ENCODE data around the gene LRP1-AS. TPM values are rescaled to one million over a fixed set of nuclear protein-coding genes. Genes with fewer than 3 reads are reported as not detected.

The LRP1-AS gene
- 1 to 10 TPM in 3 of 10 donors, under 1 TPM in 6, not detected in 1; 0.47 to 1.1 (median 0.92) TPM for polyA plus RNA-seq (ENCODE audit: insufficient read length in 10 of 10)
- long read RNA-seq, donor 1, partial matches to known transcripts, result 0 of 1 reads
- long read RNA-seq, donor 1, other reads (novel, unspliced or antisense), result 0 of 1 reads
- long read RNA-seq, donor 2, result 0 reads
- long read RNA-seq, donor 3, result 0 reads
- long read RNA-seq, donor 4, result 0 reads
- long read RNA-seq, donor 5, result 0 reads
- long read RNA-seq, donor 6, result 0 reads
- long read RNA-seq, donor 7, result 0 reads
- long read RNA-seq, donor 8, result 0 reads
- long read RNA-seq, donor 9, partial matches to known transcripts, result 0 of 1 reads
- long read RNA-seq, donor 9, other reads (novel, unspliced or antisense), result 0 of 1 reads

DNA sequence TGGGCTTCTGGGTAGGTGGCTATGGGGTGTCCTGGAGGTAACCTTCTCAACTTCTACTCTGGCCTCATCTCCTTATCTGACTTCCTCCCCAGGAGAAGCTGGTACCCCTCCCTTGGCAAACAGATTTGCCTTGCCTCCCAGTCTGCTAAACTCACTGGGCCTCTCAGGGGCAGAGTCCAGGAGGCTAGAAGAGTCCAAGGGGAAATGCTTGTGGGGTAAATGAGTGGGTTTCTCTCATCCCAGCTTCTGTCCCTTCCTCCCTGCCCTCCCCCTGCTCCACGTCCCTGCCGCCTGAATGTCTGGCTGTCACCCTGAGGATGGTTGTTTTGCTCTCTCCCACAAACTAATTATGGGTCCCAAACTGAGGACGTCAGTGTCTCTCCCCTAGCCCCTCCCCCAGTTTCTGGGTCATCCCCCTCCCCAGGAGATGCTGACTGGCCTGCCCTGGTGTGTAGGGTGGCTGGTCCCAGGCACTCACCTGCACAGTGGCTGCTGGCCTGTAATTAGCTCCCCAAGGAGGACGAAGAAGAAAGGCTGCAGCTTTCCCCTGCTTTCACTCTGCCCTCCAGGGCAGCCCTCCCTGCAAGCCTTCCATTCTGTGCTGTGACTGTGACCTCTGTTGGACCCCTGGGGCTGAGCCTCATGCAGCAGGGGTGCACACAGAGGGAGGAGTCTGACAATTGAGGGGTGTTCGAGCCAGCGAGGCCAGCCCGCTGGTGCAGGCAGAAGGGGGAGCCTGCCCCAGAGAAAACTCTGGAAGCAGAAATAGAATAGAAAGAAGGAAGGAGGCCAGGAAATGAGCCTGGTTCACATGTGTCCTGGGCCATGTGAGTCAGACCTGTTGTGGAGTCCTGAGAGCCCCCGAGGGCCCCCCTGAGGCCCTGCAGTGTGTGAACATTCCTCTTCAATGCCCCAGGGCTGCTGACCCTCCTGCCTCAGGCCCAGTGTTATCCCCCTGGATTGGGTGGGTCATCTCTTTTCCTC is at the start of gene LRP1-AS:
LRP1-AS (minus strand) TSS at position 659 of the 984 bp plus-strand sequence.
- DNase-seq, result no peak

DNA sequence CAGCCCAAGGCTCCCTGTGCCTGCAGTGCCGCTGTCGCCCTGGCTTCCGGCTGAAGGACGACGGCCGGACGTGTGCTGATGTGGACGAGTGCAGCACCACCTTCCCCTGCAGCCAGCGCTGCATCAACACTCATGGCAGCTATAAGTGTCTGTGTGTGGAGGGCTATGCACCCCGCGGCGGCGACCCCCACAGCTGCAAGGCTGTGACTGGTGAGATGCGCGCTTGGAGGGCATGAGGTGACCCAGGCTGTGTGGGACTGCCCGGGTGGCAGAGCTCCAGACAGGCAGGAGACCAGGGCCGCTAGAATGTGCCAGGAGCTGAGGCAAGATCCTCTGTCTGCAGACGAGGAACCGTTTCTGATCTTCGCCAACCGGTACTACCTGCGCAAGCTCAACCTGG is 49.5 kb upstream of the LRP1-AS start:
- DNase-seq, result no peak

- DNase-seq, result no peak
Measured at GRCh38 chr12:57196439-57196838, 49.0 kb upstream of the LRP1-AS start.

GRCh38 chr12:57195611-57196371 is 48.4 kb upstream of the LRP1-AS start:
- no peak for DNase-seq

- no peak for DNase-seq
Measured at GRCh38 chr12:57195186-57195585, 47.8 kb upstream of the LRP1-AS start.

DNA sequence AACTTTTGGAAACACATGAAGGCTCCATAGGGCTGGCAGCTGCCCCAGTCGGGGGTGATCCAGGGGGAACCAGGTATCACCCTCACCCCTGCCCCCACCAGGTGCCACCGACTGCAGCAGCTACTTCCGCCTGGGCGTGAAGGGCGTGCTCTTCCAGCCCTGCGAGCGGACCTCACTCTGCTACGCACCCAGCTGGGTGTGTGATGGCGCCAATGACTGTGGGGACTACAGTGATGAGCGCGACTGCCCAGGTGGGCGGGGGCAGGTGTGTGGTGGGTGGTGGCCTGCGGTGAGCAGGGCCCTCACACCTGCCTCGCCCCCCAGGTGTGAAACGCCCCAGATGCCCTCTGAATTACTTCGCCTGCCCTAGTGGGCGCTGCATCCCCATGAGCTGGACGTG is 46.8 kb upstream of the LRP1-AS start:
- DNase-seq, result no peak

DNA sequence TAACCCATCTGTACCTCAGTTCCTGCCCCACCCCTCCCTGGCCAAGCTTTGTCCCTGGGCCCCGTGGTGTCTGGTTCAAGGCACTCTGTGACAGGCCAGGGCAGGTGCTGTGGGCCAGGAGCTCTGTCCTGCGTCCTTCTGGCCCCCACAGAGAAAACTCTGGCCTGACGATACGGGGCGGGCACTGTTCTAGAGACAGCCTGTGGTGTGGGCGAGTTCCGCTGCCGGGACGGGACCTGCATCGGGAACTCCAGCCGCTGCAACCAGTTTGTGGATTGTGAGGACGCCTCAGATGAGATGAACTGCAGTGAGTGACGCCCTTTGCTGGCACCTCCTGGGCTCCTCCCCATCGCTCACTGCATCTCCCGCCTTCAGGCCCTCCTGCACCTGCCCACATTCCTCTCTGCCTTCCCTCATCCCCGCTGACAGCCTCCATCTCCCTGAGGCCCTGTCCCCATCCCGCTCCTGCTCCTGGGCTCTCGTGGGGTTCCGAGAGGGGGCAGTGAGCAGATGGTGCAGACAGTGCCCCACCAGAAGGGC is 46.4 kb upstream of the LRP1-AS start:
- DNase-seq, result no peak

- no peak for DNase-seq
Measured at GRCh38 chr12:57192920-57193319, 45.5 kb upstream of the LRP1-AS start.

- DNase-seq, result no peak
Measured at GRCh38 chr12:57191410-57191809, 44.0 kb upstream of the LRP1-AS start.

DNA sequence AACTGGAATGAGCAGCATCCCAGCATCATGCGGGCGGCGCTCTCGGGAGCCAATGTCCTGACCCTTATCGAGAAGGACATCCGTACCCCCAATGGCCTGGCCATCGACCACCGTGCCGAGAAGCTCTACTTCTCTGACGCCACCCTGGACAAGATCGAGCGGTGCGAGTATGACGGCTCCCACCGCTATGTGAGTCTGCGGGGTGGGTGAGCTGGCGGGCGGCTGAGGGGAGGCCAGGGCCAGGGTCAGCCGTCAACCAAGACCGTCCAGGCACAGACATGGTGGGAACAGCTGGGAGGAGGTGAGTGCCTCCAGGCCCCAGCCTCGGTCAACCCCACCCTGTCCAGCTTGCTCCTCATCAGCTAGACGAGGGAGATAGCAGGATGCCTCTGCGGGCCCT is 43.4 kb upstream of the LRP1-AS start:
- no peak for DNase-seq

- peak in 1 of 3 donors; percentile 42 for DNase-seq
Measured at GRCh38 chr12:57190037-57190436, 42.6 kb upstream of the LRP1-AS start.

DNA sequence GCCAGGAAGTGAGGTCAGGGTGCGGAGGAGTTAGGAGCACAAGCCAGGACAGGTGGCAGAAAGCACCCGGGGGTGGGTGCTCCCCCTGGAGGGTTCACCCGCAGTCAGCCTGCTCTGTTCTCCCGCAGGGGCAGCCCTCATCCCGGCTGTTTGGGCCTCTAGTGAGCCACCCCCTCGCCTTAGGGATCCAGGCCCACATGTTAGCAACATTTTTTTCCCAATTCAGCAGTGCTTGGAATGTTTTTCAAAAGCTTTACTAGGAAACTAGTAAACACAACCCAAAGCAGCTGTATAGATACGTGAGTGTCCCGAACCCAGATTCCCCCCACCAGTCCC is 40.6 kb upstream of the LRP1-AS start:
- no peak for DNase-seq

DNA sequence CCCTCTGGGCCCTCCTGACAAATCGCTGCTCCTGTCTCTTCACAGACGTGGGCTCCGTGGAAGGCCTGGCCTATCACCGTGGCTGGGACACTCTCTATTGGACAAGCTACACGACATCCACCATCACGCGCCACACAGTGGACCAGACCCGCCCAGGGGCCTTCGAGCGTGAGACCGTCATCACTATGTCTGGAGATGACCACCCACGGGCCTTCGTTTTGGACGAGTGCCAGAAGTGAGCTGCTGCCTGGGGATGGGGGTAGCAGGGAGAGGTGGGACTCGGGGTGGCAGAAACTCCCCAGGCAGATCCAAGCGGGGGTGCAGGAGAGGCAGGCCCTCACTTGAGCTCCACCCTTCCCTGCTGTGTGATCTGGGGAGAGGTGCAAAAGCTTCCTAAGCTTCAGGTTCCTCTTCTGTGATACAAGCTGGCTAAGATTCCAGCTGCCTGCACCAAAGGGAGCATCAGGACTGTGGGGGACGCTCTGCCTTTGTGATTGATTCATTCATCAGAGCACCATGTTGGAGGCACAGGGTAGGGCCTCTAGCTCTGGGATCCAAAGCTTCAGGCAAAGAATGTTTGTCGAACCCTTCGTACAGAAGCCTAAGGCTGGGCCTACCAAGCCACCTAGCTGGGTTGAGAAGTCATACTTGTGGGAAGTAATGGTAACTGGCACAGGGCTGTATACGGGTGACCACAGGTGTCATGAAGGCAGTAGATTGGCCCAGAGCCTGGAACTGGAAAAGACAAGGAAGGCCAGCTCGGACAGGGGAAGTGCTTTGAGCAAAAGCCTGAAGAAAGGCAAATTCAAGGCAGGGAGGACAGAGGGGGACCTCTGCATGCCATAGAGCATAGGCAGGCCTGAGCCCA is 40.0 kb upstream of the LRP1-AS start:
- DNase-seq, result no peak

DNA sequence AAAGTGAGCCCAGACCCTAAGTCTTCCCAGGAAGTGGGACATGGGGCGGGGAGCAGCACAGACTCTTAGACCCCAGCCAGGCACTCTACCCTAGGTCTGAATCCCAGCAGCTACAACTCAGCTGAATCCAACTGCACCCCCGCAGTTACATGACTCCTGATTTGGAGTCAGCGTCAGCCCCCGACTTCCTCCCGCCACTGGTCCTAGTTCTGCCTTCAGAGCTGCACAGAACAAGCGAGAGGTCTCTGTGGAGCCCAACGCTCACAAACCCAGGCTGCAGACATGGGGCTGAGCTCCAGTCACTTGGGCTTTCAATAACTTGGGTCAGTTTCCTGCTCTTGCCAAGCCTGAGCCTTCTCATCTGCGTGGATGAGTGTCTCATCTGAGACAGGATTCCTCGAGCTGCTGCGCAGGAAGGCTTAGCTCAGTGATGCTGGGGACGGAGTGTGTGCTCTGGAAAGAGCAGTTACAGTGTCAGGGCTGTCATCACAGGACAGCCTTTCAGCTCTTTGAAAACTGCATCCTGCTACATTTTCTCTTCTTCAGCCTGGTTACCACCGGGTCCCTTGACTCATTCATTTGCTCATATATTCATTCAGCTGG is 38.6 kb upstream of the LRP1-AS start:
- DNase-seq, result no peak

DNA sequence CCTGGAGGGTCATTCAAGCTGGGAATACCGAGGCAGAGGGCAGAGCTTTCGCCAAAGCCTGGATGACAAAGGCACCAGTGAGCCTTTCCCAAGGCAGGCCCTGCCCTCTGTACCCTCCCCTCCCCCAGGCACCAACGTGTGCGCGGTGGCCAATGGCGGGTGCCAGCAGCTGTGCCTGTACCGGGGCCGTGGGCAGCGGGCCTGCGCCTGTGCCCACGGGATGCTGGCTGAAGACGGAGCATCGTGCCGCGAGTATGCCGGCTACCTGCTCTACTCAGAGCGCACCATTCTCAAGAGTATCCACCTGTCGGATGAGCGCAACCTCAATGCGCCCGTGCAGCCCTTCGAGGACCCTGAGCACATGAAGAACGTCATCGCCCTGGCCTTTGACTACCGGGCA is 38.0 kb upstream of the LRP1-AS start:
- no peak for DNase-seq

GRCh38 chr12:57183939-57184725 is 36.7 kb upstream of the LRP1-AS start:
- DNase-seq, result no peak

- DNase-seq, result peak; percentile 56 to 84 (median 68)
Measured at GRCh38 chr12:57182918-57183575, 35.6 kb upstream of the LRP1-AS start.

GRCh38 chr12:57181561-57182155 is 34.2 kb upstream of the LRP1-AS start:
- DNase-seq, result no peak

DNA sequence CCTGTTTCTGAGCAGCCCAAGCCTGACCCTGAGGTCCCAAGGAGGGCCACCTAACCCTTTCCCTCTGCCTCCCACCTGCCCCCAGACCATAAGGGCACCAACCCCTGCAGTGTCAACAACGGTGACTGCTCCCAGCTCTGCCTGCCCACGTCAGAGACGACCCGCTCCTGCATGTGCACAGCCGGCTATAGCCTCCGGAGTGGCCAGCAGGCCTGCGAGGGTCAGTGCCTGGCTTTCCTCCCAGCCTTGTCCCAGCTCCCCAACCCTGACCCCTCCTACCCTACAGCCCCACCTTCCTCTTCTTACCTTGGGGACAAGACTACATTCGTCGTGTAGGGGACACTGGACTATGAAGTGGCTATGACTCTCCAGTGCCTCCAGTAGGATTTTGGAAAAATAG is 33.7 kb upstream of the LRP1-AS start:
- DNase-seq, result no peak
